ENCODE results near the gene KRTAP1-3. TPM values are rescaled to one million over a fixed set of nuclear protein-coding genes. Genes with fewer than 3 reads are reported as not detected.

The KRTAP1-3 gene
- total RNA-seq, 2 experiments from 2014 or later, result not detected

DNA sequence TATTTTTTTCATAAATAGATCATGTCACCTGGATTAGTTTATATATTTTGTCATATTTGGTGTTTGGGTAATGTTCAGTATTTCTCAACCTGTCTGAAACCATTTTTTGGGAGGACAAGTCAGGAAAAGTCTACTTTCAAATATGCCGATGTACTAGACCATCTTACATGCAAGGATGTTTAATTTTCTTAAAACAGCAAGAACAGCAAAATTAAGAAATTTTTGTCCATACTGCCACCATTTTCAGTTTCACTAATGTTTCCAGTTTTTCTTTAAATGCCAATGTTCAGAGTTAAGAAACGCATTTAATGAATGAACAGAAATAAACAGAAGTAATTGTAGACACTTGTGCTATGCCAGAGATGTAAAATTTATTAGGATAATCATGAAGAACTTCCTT lies 41.6 kb downstream of the KRTAP1-3 start:
- DNase-seq (no peak), ATAC-seq (ENCODE audit: low read depth) (no peak)
- Mint-ChIP-seq H3K27me3 (peaks cover 26% of the 10 kb centered on the region), H3K27ac (no peak overlapping the region), H3K4me3 (no peak overlapping the region), H3K36me3 (no peaks in the 10 kb centered on the region), H3K4me1 (no peaks in the 10 kb centered on the region), H3K9me3 (no peaks in the 10 kb centered on the region)
- POLR2A ChIA-PET, result no interaction called here

DNA sequence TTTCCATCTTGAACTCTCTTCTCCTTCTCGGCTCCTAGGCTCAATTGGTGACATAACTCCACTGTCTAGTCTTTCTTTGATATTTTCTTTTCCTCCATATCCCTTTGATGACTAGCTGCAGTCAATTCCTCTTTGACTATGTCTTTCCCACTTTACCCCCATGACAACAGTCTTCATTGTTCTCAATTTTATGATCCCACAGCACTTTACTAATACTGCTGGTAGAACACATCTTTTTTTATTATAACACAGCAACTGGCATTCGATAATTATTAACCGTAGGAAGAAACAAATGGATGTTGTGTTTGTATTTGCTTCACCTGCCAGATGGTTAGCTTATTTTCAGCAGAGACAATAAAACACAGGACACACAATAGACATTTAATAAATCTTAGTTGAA lies 42.0 kb downstream of the KRTAP1-3 start:
- POLR2A ChIA-PET, result no interaction called here
- Mint-ChIP-seq H3K27ac (no peak overlapping the region), H3K4me3 (no peak overlapping the region), H3K36me3 (no peaks in the 10 kb centered on the region), H3K9me3 (no peaks in the 10 kb centered on the region), H3K4me1 (no peaks in the 10 kb centered on the region), H3K27me3 (peaks cover 26% of the 10 kb centered on the region)
- ATAC-seq (ENCODE audit: low read depth) (no peak), DNase-seq (no peak)

DNA sequence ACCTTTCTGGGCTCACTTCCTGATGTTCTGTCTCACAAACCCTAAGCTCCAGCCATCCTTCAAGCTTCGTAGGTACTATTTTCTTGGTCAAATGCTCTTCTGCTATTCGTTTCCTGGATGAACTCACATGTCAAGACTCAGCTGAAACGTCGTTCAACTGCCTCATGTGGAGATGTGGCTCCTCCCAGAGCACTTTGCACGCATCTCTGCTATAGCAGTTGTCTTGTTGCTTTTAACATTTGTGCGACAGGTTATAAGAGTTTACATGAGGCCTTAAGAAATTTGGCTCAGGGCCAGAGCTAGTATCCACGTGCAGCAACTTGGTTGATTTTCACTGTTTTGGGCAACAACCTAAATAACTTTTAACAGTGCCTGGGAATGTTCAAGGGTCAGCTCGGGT lies 47.8 kb downstream of the KRTAP1-3 start:
- Mint-ChIP-seq H3K9me3 (no peaks in the 10 kb centered on the region), H3K27me3 (peaks cover 24% of the 10 kb centered on the region), H3K4me1 (no peaks in the 10 kb centered on the region), H3K36me3 (no peaks in the 10 kb centered on the region), H3K4me3 (no peak overlapping the region), H3K27ac (no peak overlapping the region)
- ATAC-seq (ENCODE audit: low read depth) (no peak), DNase-seq (no peak)
- POLR2A ChIA-PET, result no interaction called here

DNA sequence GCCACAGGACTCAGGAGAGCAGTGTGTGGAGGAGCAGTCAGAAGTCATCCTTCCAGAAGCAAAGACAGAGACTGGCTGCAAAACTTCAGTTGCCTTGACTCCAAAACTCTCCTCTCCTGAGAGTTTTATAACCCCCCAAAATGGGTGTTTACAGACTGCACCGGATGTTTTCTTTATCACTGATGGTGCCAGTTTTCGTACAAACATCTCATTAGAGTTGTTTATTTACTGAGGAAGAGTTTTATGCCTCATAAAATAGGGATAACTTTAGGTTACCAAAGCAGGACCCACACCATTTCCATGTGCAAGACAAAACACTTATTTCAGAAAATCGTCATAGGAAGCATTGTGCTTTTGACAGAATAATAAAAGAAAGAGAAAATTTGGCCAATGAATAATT lies 50.4 kb downstream of the KRTAP1-3 start, which contains the start of gene KRT40:
KRT40 (minus strand) TSS at position 101 of the 400 bp plus-strand sequence; CDS start at position 48, 53 bp downstream.
- no peak for DNase-seq
- Mint-ChIP-seq H3K27me3 (peaks cover 19% of the 10 kb centered on the region), H3K36me3 (no peaks in the 10 kb centered on the region), H3K4me3 (no peak within 1 kb of the TSS), H3K4me1 (no peaks in the 10 kb centered on the region), H3K27ac (no peak within 1 kb of the TSS), H3K9me3 (no peaks in the 10 kb centered on the region)
- POLR2A ChIA-PET, result no interaction called here
- ATAC-seq (ENCODE audit: low read depth), result no peak

Other genes with a start within 250 kb of the KRTAP1-3 start
- not detected for gene KRT28, start 234.9 kb downstream of the KRTAP1-3 start, total RNA-seq
- 10 to 100 TPM; 25.7 to 28.6 TPM for gene KRT10, start 212.3 kb downstream of the KRTAP1-3 start, total RNA-seq
- gene KRT12, start 167.7 kb downstream of the KRTAP1-3 start, total RNA-seq, result not detected
- gene KRT20, start 149.6 kb downstream of the KRTAP1-3 start, total RNA-seq, result not detected
- gene KRT23, start 97.2 kb downstream of the KRTAP1-3 start, total RNA-seq, result not detected
- gene KRT39, start 67.9 kb downstream of the KRTAP1-3 start, total RNA-seq, result not detected
- not detected for gene KRT40, start 50.5 kb downstream of the KRTAP1-3 start, total RNA-seq
- gene KRTAP3-3, start 40.7 kb downstream of the KRTAP1-3 start, total RNA-seq, result not detected
- gene KRTAP3-2, start 35.0 kb downstream of the KRTAP1-3 start, total RNA-seq, result not detected
- gene KRTAP3-1, start 25.7 kb downstream of the KRTAP1-3 start, total RNA-seq, result not detected
- not detected for gene KRTAP1-5, start 7.7 kb downstream of the KRTAP1-3 start, total RNA-seq
- gene KRTAP1-4, start 4.7 kb downstream of the KRTAP1-3 start, total RNA-seq, result not detected
- gene KRTAP1-1, start 6.6 kb upstream of the KRTAP1-3 start, total RNA-seq, result not detected
- gene KRTAP2-1, start 12.4 kb upstream of the KRTAP1-3 start, total RNA-seq, result not detected
- gene KRTAP2-2, start 20.4 kb upstream of the KRTAP1-3 start, total RNA-seq, result not detected
- not detected for gene KRTAP2-3, start 25.2 kb upstream of the KRTAP1-3 start, total RNA-seq
- gene KRTAP2-4, start 31.0 kb upstream of the KRTAP1-3 start, total RNA-seq, result not detected
- gene KRTAP4-7, start 49.3 kb upstream of the KRTAP1-3 start, total RNA-seq, result not detected
- not detected for gene KRTAP4-8, start 63.3 kb upstream of the KRTAP1-3 start, total RNA-seq
- gene KRTAP4-16, start 67.3 kb upstream of the KRTAP1-3 start, total RNA-seq, result not detected
- not detected for gene KRTAP4-9, start 70.5 kb upstream of the KRTAP1-3 start, total RNA-seq
- not detected for gene KRTAP4-11, start 83.5 kb upstream of the KRTAP1-3 start, total RNA-seq
- gene KRTAP4-12, start 89.3 kb upstream of the KRTAP1-3 start, total RNA-seq, result not detected
- gene KRTAP4-6, start 105.7 kb upstream of the KRTAP1-3 start, total RNA-seq, result not detected
- gene KRTAP4-5, start 115.0 kb upstream of the KRTAP1-3 start, total RNA-seq, result not detected
- not detected for gene KRTAP4-4, start 125.9 kb upstream of the KRTAP1-3 start, total RNA-seq
- gene KRTAP4-3, start 133.3 kb upstream of the KRTAP1-3 start, total RNA-seq, result not detected
- not detected for gene KRTAP4-2, start 143.3 kb upstream of the KRTAP1-3 start, total RNA-seq
- gene KRTAP4-1, start 150.0 kb upstream of the KRTAP1-3 start, total RNA-seq, result not detected
- not detected for gene KRTAP9-1, start 155.0 kb upstream of the KRTAP1-3 start, total RNA-seq
- gene KRTAP9-2, start 191.8 kb upstream of the KRTAP1-3 start, total RNA-seq, result not detected
- gene KRTAP9-3, start 197.6 kb upstream of the KRTAP1-3 start, total RNA-seq, result not detected
- not detected for gene KRTAP9-8, start 203.1 kb upstream of the KRTAP1-3 start, total RNA-seq
- not detected for gene KRTAP9-4, start 214.8 kb upstream of the KRTAP1-3 start, total RNA-seq
- gene KRTAP9-9, start 220.5 kb upstream of the KRTAP1-3 start, total RNA-seq, result not detected
- gene KRTAP9-6, start 230.5 kb upstream of the KRTAP1-3 start, total RNA-seq, result not detected
- gene KRTAP9-7, start 240.8 kb upstream of the KRTAP1-3 start, total RNA-seq, result not detected

Data from activated naive CD8-positive, alpha-beta T cell treated with anti-CD3 and anti-CD28 coated beads, Interleukin-2, amount 10 ng/mL, durations not matched to agents 7 days and 5 days (primary cell).